Transverse colon (tissue), 4 donors: ENCODE measurements around the gene CTNNA1.

Experiments used
- EP300 ChIP-seq: sonication (generic); formaldehyde crosslinking; IDR thresholded peaks from one replicate; pipeline ENCODE4 v1.6.1; 2017; ENCODE audit warnings: antibody characterized with exemption, low read depth
- POLR2A ChIP-seq: fragments of 450-650 bp; IDR thresholded peaks from one replicate; pipeline ENCODE4 v1.6.1; 2016; ENCODE audit warnings: antibody characterized with exemption, mild to moderate bottlenecking, moderate library complexity
- POLR2AphosphoS5 ChIP-seq, 3 donors: sonication (generic); formaldehyde crosslinking; IDR thresholded peaks; one replicate each; pipeline ENCODE4 v1.6.1; 2016; ENCODE audit warnings: antibody characterized with exemption in 3 of 3
- TF ChIP-seq, protein P1 (sequence below), 5 experiments: fragments of 200-600 bp in 3 of 5; fragments of 450-650 bp in 2 of 5; sonication (generic) in 3 of 5; IDR thresholded peaks; 1 replicate in 2 of 5; 2 replicates in 3 of 5; pipeline ENCODE4 v1.5.1; 2016 to 2017; ENCODE audit warnings: antibody characterized with exemption in 5 of 5, inconsistent platforms in 3 of 5, mild to moderate bottlenecking in 2 of 5, moderate library complexity in 1 of 5

DNA sequence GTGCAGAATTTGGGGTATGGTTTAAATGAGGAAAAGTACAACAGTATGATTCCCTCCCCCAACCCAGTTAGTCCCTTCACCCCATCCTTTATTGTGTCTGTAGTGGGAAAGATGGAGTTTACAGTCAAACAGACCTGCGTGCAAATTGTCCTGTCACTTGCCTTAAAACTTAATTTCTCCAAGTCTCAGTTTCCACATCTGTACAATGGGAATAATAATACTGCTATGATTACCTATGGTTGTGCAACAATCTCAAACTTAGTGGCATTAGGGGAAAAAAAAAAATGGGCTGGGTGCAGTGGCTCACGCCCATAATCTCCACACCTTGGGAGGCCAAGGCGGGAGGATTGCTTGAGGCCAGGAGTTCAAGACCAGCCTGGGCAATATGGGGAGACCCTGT is 35.8 kb upstream of the CTNNA1 start:
- TF ChIP-seq POLR2AphosphoS5 (IDR thresholded peaks at IDR 0.05) (no peak), POLR2A (no peak), EP300 (no peak)
- TF ChIP-seq, protein P1, sequence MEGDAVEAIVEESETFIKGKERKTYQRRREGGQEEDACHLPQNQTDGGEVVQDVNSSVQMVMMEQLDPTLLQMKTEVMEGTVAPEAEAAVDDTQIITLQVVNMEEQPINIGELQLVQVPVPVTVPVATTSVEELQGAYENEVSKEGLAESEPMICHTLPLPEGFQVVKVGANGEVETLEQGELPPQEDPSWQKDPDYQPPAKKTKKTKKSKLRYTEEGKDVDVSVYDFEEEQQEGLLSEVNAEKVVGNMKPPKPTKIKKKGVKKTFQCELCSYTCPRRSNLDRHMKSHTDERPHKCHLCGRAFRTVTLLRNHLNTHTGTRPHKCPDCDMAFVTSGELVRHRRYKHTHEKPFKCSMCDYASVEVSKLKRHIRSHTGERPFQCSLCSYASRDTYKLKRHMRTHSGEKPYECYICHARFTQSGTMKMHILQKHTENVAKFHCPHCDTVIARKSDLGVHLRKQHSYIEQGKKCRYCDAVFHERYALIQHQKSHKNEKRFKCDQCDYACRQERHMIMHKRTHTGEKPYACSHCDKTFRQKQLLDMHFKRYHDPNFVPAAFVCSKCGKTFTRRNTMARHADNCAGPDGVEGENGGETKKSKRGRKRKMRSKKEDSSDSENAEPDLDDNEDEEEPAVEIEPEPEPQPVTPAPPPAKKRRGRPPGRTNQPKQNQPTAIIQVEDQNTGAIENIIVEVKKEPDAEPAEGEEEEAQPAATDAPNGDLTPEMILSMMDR (IDR thresholded peaks at IDR 0.05): no peak
